Lung microvascular endothelial cell (primary cell): Measurements from ENCODE around the gene UGT2B7. TPM values are rescaled to one million over a fixed set of nuclear protein-coding genes. Genes with fewer than 3 reads are reported as not detected.
A peak's percentile ranks its signal among the peaks of the same experiment; 100 is the strongest.
"Not testable (repeated sequence)": the region's sequence is repeated elsewhere in the genome, so short reads cannot be mapped to it uniquely, and the experiment has no call there.

ENCODE experiments used
- DNase-seq, 2 donors: peaks; one replicate each; pipeline versions ENCODE4 v3.0.0 to v3.0.0-alpha.2; 2010; ENCODE audit warnings: low read depth in 2 of 2
- total RNA-seq: library from RNA; depleted of rRNA; stranded (reverse); fragments of >200 nt; gene quantifications from 2 replicates; pipeline ENCODE4 v1.2.1, GENCODE V29; 2014

UGT2B7 gene
- total RNA-seq, 1 donor from 2014 or later, result not detected

- no peak for DNase-seq
Measured at GRCh38 chr4:69078852-69079251, 17.4 kb upstream of the UGT2B7 start.

GRCh38 chr4:69088473-69088872 lies 7.8 kb upstream of the UGT2B7 start:
- DNase-seq, result no peak

GRCh38 chr4:69089388-69089787 lies 6.9 kb upstream of the UGT2B7 start:
- no peak for DNase-seq

- DNase-seq, result peak; percentile 44 to 76
Measured at GRCh38 chr4:69092190-69092589, 4.1 kb upstream of the UGT2B7 start.

- no peak for DNase-seq
Measured at GRCh38 chr4:69092980-69093568, 3.2 kb upstream of the UGT2B7 start.

DNA sequence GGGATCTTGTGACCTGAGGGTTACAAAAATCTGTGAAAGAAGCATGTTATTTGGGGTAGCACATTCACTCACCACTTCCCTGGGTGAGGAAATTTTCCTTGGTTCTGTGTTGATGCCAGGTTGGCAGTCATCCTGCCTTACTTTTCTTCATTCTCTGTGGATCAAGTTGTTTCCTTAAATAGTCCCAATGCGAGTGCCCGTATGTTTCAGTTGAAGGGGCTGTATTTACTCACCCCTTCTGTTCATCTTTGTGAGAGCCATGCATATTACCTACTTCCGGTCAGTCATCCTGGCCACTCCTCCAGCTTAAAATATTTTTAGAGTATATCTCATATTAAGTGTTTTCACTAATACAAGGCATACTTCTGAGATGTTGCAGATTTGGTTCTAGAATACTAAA lies 2.6 kb upstream of the UGT2B7 start:
- DNase-seq, result no peak

GRCh38 chr4:69095301-69095731 lies 958 bp upstream of the UGT2B7 start:
- DNase-seq, result peak; percentile 50 to 51

GRCh38 chr4:69096810-69097209 lies 536 bp downstream of the UGT2B7 start:
- DNase-seq, result no peak

- peak in 1 of 2 donors; percentile 36 for DNase-seq
Measured at GRCh38 chr4:69098470-69098869, 2.2 kb downstream of the UGT2B7 start.

- no peak for DNase-seq
Measured at GRCh38 chr4:69099910-69100309, 3.6 kb downstream of the UGT2B7 start.

DNA sequence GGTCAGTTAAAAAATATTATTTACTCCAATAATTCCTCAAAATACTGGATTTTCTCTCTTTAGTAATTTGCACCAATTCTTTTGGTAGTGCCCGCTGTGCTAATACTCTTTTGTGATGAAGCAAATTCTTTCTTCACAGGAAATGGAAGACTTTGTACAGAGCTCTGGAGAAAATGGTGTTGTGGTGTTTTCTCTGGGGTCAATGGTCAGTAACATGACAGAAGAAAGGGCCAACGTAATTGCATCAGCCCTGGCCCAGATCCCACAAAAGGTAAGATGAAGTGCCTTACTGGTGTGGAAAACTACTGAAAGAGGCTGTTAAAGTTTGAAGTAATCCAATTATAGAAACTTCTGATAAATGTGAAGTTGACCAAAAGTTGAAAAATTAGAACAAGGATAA lies 6.4 kb downstream of the UGT2B7 start:
- not testable (repeated sequence) for DNase-seq

GRCh38 chr4:69104719-69105275 lies 8.5 kb downstream of the UGT2B7 start:
- DNase-seq, result no peak

- DNase-seq, result not testable (repeated sequence)
Measured at GRCh38 chr4:69115151-69115850, 19.0 kb downstream of the UGT2B7 start.

- DNase-seq, result no peak
Measured at GRCh38 chr4:69115851-69116213, 19.6 kb downstream of the UGT2B7 start.

DNA sequence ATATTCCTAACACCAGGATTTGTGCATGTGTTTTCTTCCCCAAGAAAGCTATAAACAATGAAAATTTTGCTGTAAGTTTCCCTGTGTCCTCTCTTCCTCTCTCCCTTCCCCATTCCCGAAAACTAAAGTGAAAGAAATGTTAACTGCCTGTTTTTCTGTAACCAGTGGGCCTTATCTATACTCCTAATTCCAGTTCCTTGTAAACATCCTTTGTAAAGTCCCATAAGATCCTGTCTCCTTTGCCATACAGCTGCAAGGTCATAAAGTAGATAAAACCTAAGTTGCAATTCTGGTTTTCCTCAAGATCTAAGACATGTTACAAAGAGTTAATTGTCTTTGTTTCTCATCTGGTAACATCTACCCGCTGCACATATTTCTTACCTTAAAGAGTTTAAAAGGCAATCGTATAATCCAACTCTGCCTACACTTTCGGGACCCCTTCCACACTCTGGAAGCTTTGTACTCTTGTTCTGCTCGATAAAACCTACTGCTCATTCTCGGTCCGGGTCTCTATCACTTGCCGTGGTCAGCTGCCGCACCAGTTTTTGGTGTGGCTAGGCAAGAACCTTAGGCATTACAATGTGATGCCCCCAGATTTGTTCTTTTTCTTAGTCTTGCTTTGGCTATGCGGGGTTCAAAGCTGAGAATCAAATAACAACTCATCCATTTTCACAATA lies 20.5 kb downstream of the UGT2B7 start:
- no peak for DNase-seq

- DNase-seq, result no peak
Measured at GRCh38 chr4:69120870-69121269, 24.6 kb downstream of the UGT2B7 start.

- no peak for DNase-seq
Measured at GRCh38 chr4:69122476-69122875, 26.2 kb downstream of the UGT2B7 start.

- no peak for DNase-seq
Measured at GRCh38 chr4:69124941-69125340, 28.7 kb downstream of the UGT2B7 start.

- DNase-seq, result no peak
Measured at GRCh38 chr4:69126024-69126423, 29.8 kb downstream of the UGT2B7 start.

GRCh38 chr4:69133993-69134392 lies 37.7 kb downstream of the UGT2B7 start:
- no peak for DNase-seq

DNA sequence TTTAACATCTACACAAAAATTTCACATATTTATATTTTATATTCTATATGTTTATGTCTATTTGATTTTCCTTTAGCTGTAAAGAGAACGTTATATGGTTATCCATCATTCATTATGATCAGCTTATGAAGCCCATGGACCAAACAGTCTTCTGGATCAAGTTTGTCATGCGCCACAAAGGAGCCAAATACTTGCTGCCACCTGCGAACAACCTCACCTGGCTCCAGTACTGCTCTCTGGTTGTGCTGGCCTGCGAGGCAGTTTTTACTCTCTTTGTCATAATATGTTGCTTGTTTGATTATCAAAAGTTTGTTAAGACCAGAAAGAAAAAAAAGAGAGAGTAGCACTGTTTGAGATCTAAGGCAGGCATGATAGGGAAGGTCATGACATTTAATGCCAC lies 38.2 kb downstream of the UGT2B7 start:
- DNase-seq, result no peak

DNA sequence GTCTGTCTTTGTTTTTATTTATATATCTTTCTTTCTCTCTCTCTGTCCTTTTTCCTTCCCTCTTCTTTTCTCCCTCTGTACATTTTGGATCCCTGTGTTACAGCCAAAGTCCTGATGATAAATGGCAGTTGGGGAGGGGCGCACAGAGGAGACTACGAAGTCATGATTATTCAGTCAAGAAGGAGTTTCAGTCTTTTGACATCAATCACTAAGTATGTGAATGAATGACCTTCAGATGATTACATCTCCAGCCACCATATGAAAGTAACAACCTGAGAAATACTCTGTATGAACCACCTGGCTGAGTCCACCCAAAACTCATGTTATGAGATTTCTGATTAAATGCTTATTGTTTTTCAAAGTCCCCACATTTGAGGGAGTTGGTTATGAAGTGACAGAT lies 45.0 kb downstream of the UGT2B7 start:
- DNase-seq, result no peak

DNA sequence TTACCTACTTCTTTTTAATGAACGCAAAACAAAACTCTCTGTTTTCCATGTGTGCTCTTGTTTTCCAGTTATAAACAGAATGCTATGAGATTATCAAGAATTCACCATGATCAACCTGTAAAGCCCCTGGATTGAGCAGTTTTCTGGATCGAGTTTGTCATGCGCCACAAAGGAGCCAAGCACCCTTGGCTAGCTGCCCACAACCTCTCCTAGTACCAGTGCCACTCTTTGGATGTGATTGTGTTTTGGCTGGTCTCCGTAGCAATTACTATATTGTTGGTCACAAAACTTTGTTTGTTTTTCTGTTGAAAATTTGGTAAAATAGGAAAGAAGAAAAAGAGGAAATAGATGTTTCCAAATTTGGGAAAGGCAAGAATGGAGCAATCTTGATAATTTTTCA lies 51.1 kb downstream of the UGT2B7 start:
- no peak for DNase-seq
